Hippocampal formation (tissue), 2 donors: Measurements from ENCODE around the gene SNRPD3.
"Not testable (repeated sequence)": the region's sequence is repeated elsewhere in the genome, so short reads cannot be mapped to it uniquely, and the experiment has no call there.

Experiments
- DNase-seq, 2 donors: peaks; one replicate each; lab custom pipeline; 2025; lab: John Stamatoyannopoulos, UW

The SNRPD3 gene

GRCh38 chr22:24532075-24532474 lies 23.7 kb upstream of the SNRPD3 start:
- no peak for DNase-seq

- no peak for DNase-seq
These were observed 20.5 kb upstream of the SNRPD3 start for GRCh38 chr22:24535348-24535747.

- no peak for DNase-seq
These were observed 19.7 kb upstream of the SNRPD3 start for GRCh38 chr22:24536089-24536488.

- DNase-seq = no peak
These were observed 15.3 kb upstream of the SNRPD3 start for GRCh38 chr22:24540470-24540869.

GRCh38 chr22:24541681-24542515 lies 13.9 kb upstream of the SNRPD3 start:
- no peak for DNase-seq

- peak in 1 of 2 donors; percentile 34 for DNase-seq
These were observed 13.2 kb upstream of the SNRPD3 start for GRCh38 chr22:24542641-24543040.

GRCh38 chr22:24543185-24543601 lies 12.6 kb upstream of the SNRPD3 start:
- DNase-seq = no peak

- no peak for DNase-seq
These were observed 12.0 kb upstream of the SNRPD3 start for GRCh38 chr22:24543679-24544243.

GRCh38 chr22:24548812-24549211 lies 7.0 kb upstream of the SNRPD3 start:
- DNase-seq = no peak

GRCh38 chr22:24550028-24550901 lies 5.5 kb upstream of the SNRPD3 start:
- no peak for DNase-seq

GRCh38 chr22:24550902-24551435 lies 4.8 kb upstream of the SNRPD3 start:
- no peak for DNase-seq

GRCh38 chr22:24552503-24553286 lies 3.1 kb upstream of the SNRPD3 start:
- not testable (repeated sequence) for DNase-seq

GRCh38 chr22:24553597-24554312 lies 2.0 kb upstream of the SNRPD3 start:
- no peak for DNase-seq

GRCh38 chr22:24554313-24555164 lies 1.3 kb upstream of the SNRPD3 start, which contains the start of gene GUCD1:
GUCD1 (minus strand) TSS chr22:24555138; CDS start chr22:24554991, 147 bp downstream.
- no peak for DNase-seq

GRCh38 chr22:24559471-24559870 lies 3.7 kb downstream of the SNRPD3 start:
- DNase-seq = no peak

- DNase-seq = no peak
These were observed 7.4 kb downstream of the SNRPD3 start for GRCh38 chr22:24563246-24563645.

- no peak for DNase-seq
These were observed 8.7 kb downstream of the SNRPD3 start for GRCh38 chr22:24564376-24565058.

GRCh38 chr22:24565077-24565476 lies 9.3 kb downstream of the SNRPD3 start:
- no peak for DNase-seq

GRCh38 chr22:24566899-24567511 lies 11.2 kb downstream of the SNRPD3 start:
- DNase-seq = no peak
